ENCODE measurements around the gene FARS2. TPM values are rescaled to one million over a fixed set of nuclear protein-coding genes. Genes with fewer than 3 reads are reported as not detected.

FARS2 gene
- polyA plus RNA-seq (2012; ENCODE audit: missing spikeins), result 14.9 TPM

GRCh38 chr6:5260661-5261544 lies at the start of gene FARS2, which contains the start of gene LYRM4:
Gene FARS2, plus strand, starts transcription at chr6:5261513.
Gene LYRM4, minus strand, starts transcription at chr6:5260950. Its CDS starts 217 bp downstream, at chr6:5260733.
- TF ChIP-seq POLR2AphosphoS5 (IDR thresholded peaks at IDR 0.05; ENCODE audit: low read depth, low read length), result peak; percentile 59; the same call in 1 of the 2 replicates
- peak; percentile 76; the same call in 1 of the 2 replicates for TF ChIP-seq TAF1 (IDR thresholded peaks at IDR 0.05; ENCODE audit: borderline replicate concordance, low read depth, low read length)
- peak; percentile 59 for TF ChIP-seq POLR2A (IDR thresholded peaks at IDR 0.05; ENCODE audit: low read depth, low read length)
- FAIRE-seq (peak; percentile 87), DNase-seq (ENCODE audit: insufficient read length) (peak; percentile 76)

GRCh38 chr6:5213836-5214235 lies 47.5 kb upstream of the FARS2 start:
- TF ChIP-seq TAF1 (IDR thresholded peaks at IDR 0.05; ENCODE audit: borderline replicate concordance, low read depth, low read length), result no peak
- TF ChIP-seq POLR2A (IDR thresholded peaks at IDR 0.05; ENCODE audit: low read depth, low read length), result no peak
- no peak for TF ChIP-seq POLR2AphosphoS5 (IDR thresholded peaks at IDR 0.05; ENCODE audit: low read depth, low read length)
- no peak for FAIRE-seq
- no peak for DNase-seq (ENCODE audit: insufficient read length)

GRCh38 chr6:5214570-5215052 lies 46.7 kb upstream of the FARS2 start:
- TF ChIP-seq POLR2AphosphoS5 (IDR thresholded peaks at IDR 0.05; ENCODE audit: low read depth, low read length), result no peak
- TF ChIP-seq POLR2A (IDR thresholded peaks at IDR 0.05; ENCODE audit: low read depth, low read length), result no peak
- TF ChIP-seq TAF1 (IDR thresholded peaks at IDR 0.05; ENCODE audit: borderline replicate concordance, low read depth, low read length), result no peak
- DNase-seq (ENCODE audit: insufficient read length) (no peak), FAIRE-seq (no peak)

- FAIRE-seq (no peak), DNase-seq (ENCODE audit: insufficient read length) (no peak)
- TF ChIP-seq POLR2A (IDR thresholded peaks at IDR 0.05; ENCODE audit: low read depth, low read length) (no peak), TAF1 (IDR thresholded peaks at IDR 0.05; ENCODE audit: borderline replicate concordance, low read depth, low read length) (no peak), POLR2AphosphoS5 (IDR thresholded peaks at IDR 0.05; ENCODE audit: low read depth, low read length) (no peak)
Measured at GRCh38 chr6:5215159-5215558, 46.2 kb upstream of the FARS2 start.

GRCh38 chr6:5215799-5216198 lies 45.5 kb upstream of the FARS2 start:
- FAIRE-seq, result no peak

GRCh38 chr6:5217356-5217755 lies 44.0 kb upstream of the FARS2 start:
- FAIRE-seq, result no peak
- no peak for TF ChIP-seq POLR2A (IDR thresholded peaks at IDR 0.05; ENCODE audit: low read depth, low read length)
- no peak for TF ChIP-seq POLR2AphosphoS5 (IDR thresholded peaks at IDR 0.05; ENCODE audit: low read depth, low read length)
- TF ChIP-seq TAF1 (IDR thresholded peaks at IDR 0.05; ENCODE audit: borderline replicate concordance, low read depth, low read length), result no peak
- DNase-seq (ENCODE audit: insufficient read length), result no peak

More at GRCh38 chr6:5215799-5216198, 45.5 kb upstream of the FARS2 start:
- DNase-seq (ENCODE audit: insufficient read length), result no peak
- TF ChIP-seq TAF1 (IDR thresholded peaks at IDR 0.05; ENCODE audit: borderline replicate concordance, low read depth, low read length), result no peak
- TF ChIP-seq POLR2A (IDR thresholded peaks at IDR 0.05; ENCODE audit: low read depth, low read length), result no peak
- TF ChIP-seq POLR2AphosphoS5 (IDR thresholded peaks at IDR 0.05; ENCODE audit: low read depth, low read length), result no peak

- no peak for FAIRE-seq
- TF ChIP-seq TAF1 (IDR thresholded peaks at IDR 0.05; ENCODE audit: borderline replicate concordance, low read depth, low read length), result no peak
- no peak for TF ChIP-seq POLR2A (IDR thresholded peaks at IDR 0.05; ENCODE audit: low read depth, low read length)
- no peak for TF ChIP-seq POLR2AphosphoS5 (IDR thresholded peaks at IDR 0.05; ENCODE audit: low read depth, low read length)
- DNase-seq (ENCODE audit: insufficient read length), result no peak
Measured at GRCh38 chr6:5219011-5219691, 42.2 kb upstream of the FARS2 start.

GRCh38 chr6:5220443-5220842 lies 40.9 kb upstream of the FARS2 start:
- no peak for FAIRE-seq
- TF ChIP-seq POLR2A (IDR thresholded peaks at IDR 0.05; ENCODE audit: low read depth, low read length) (no peak), TAF1 (IDR thresholded peaks at IDR 0.05; ENCODE audit: borderline replicate concordance, low read depth, low read length) (no peak), POLR2AphosphoS5 (IDR thresholded peaks at IDR 0.05; ENCODE audit: low read depth, low read length) (no peak)
- no peak for DNase-seq (ENCODE audit: insufficient read length)

GRCh38 chr6:5223309-5223708 lies 38.0 kb upstream of the FARS2 start:
- no peak for DNase-seq (ENCODE audit: insufficient read length)
- no peak for FAIRE-seq
- no peak for TF ChIP-seq POLR2A (IDR thresholded peaks at IDR 0.05; ENCODE audit: low read depth, low read length)
- no peak for TF ChIP-seq POLR2AphosphoS5 (IDR thresholded peaks at IDR 0.05; ENCODE audit: low read depth, low read length)
- TF ChIP-seq TAF1 (IDR thresholded peaks at IDR 0.05; ENCODE audit: borderline replicate concordance, low read depth, low read length), result no peak

GRCh38 chr6:5229356-5229755 lies 32.0 kb upstream of the FARS2 start:
- no peak for DNase-seq (ENCODE audit: insufficient read length)
- no peak for TF ChIP-seq POLR2A (IDR thresholded peaks at IDR 0.05; ENCODE audit: low read depth, low read length)
- no peak for TF ChIP-seq TAF1 (IDR thresholded peaks at IDR 0.05; ENCODE audit: borderline replicate concordance, low read depth, low read length)
- FAIRE-seq, result no peak

GRCh38 chr6:5230081-5230480 lies 31.2 kb upstream of the FARS2 start:
- FAIRE-seq (no peak), DNase-seq (ENCODE audit: insufficient read length) (no peak)
- TF ChIP-seq POLR2AphosphoS5 (IDR thresholded peaks at IDR 0.05; ENCODE audit: low read depth, low read length) (no peak), TAF1 (IDR thresholded peaks at IDR 0.05; ENCODE audit: borderline replicate concordance, low read depth, low read length) (no peak), POLR2A (IDR thresholded peaks at IDR 0.05; ENCODE audit: low read depth, low read length) (no peak)
